ENCODE data around the gene TACC2. TPM values are rescaled to one million over a fixed set of nuclear protein-coding genes. Genes with fewer than 3 reads are reported as not detected.

Gene TACC2
- total and polyA plus RNA-seq, 7 donors: 44.0 to 439 (median 313) TPM

- intact Hi-C loops (cut with DNase I): no loop called here
- ATAC-seq (peak in 1 of 4 donors; percentile 23), DNase-seq (no peak)
- H3K36me3 ChIP-seq (ENCODE audit: insufficient read depth in 1 of 2, low read depth in 1 of 2): peaks cover 0 to 42% of the 10 kb centered on the region in 2 donors
- no peak for TF ChIP-seq CTCF (IDR thresholded peaks at IDR 0.05)
- H3K27me3 ChIP-seq (ENCODE audit: insufficient read depth in 3 of 3, low read length in 2 of 3): no peaks in the 10 kb centered on the region
- H3K4me1 ChIP-seq: peaks cover 29% of the 10 kb centered on the region
- peak overlapping the region; percentile 24 for H3K27ac ChIP-seq
- 68 to 78% (median 72%) methylated on average over 3 of the region's 3 CpGs for WGBS, 3 donors
- H3K4me3 ChIP-seq: no peak overlapping the region
- H3K9me3 ChIP-seq: no peaks in the 10 kb centered on the region
Observed at GRCh38 chr10:122078326-122078725, 89.4 kb downstream of the TACC2 start.

GRCh38 chr10:122078965-122079795 lies 90.2 kb downstream of the TACC2 start:
- H3K4me1 ChIP-seq: peaks cover 29% of the 10 kb centered on the region
- peak overlapping the region; percentile 24 for H3K27ac ChIP-seq
- ATAC-seq: peak in 3 of 4 donors; percentile 48 to 61 (median 60)
- no peak for TF ChIP-seq CTCF (IDR thresholded peaks at IDR 0.05)
- no peaks in the 10 kb centered on the region for H3K27me3 ChIP-seq (ENCODE audit: insufficient read depth in 3 of 3, low read length in 2 of 3)
- DNase-seq: peak in 1 of 2 donors; percentile 67
- peaks cover 0 to 46% of the 10 kb centered on the region in 2 donors for H3K36me3 ChIP-seq (ENCODE audit: insufficient read depth in 1 of 2, low read depth in 1 of 2)
- WGBS, 3 donors: 21 to 29% (median 24%) methylated on average over 13 of the region's 13 CpGs
- intact Hi-C loops (cut with DNase I): no loop called here
- no peak overlapping the region for H3K4me3 ChIP-seq
- H3K9me3 ChIP-seq: no peaks in the 10 kb centered on the region

GRCh38 chr10:122082616-122083477 lies 93.9 kb downstream of the TACC2 start:
- Histone ChIP-seq H3K36me3 (ENCODE audit: insufficient read depth in 1 of 2, low read depth in 1 of 2) (peaks cover 0 to 70% of the 10 kb centered on the region in 2 donors), H3K9me3 (no peaks in the 10 kb centered on the region), H3K4me1 (peaks cover 20% of the 10 kb centered on the region), H3K4me3 (no peak overlapping the region), H3K27ac (no peak overlapping the region), H3K27me3 (ENCODE audit: insufficient read depth in 3 of 3, low read length in 2 of 3) (no peaks in the 10 kb centered on the region)
- DNase-seq: no peak
- 64 to 77% (median 71%) methylated on average over 19 to 21 of the region's 21 CpGs for WGBS, 3 donors
- intact Hi-C loops (cut with DNase I): no loop called here
- ATAC-seq: no peak
- TF ChIP-seq CTCF (IDR thresholded peaks at IDR 0.05): no peak

GRCh38 chr10:122083478-122084025 lies 94.6 kb downstream of the TACC2 start:
- H3K36me3 ChIP-seq (ENCODE audit: insufficient read depth in 1 of 2, low read depth in 1 of 2): peaks cover 0 to 77% of the 10 kb centered on the region in 2 donors
- DNase-seq: no peak
- 64 to 67% (median 66%) methylated on average over 9 of the region's 9 CpGs for WGBS, 3 donors
- H3K4me3 ChIP-seq: no peak overlapping the region
- H3K4me1 ChIP-seq: peaks cover 13% of the 10 kb centered on the region
- H3K9me3 ChIP-seq: no peaks in the 10 kb centered on the region
- H3K27me3 ChIP-seq (ENCODE audit: insufficient read depth in 3 of 3, low read length in 2 of 3): no peaks in the 10 kb centered on the region
- intact Hi-C loops (cut with DNase I): no loop called here
- H3K27ac ChIP-seq: no peak overlapping the region
- ATAC-seq: no peak
- no peak for TF ChIP-seq CTCF (IDR thresholded peaks at IDR 0.05)

Measured in psoas muscle (tissue), 8 donors.